Measurements from ENCODE around the gene NUBPL.
"Not testable (repeated sequence)": the region's sequence is repeated elsewhere in the genome, so short reads cannot be mapped to it uniquely, and the experiment has no call there.

NUBPL gene

GRCh38 chr14:31678421-31679249 is 117.4 kb downstream of the NUBPL start:
- no peak for DNase-seq

GRCh38 chr14:31682768-31683167 is 121.6 kb downstream of the NUBPL start:
- no peak for DNase-seq

GRCh38 chr14:31687726-31688125 is 126.5 kb downstream of the NUBPL start:
- no peak for DNase-seq

- DNase-seq = no peak
Observed at GRCh38 chr14:31690056-31690455, 128.9 kb downstream of the NUBPL start.

GRCh38 chr14:31692376-31692781 is 131.2 kb downstream of the NUBPL start:
- no peak for DNase-seq

GRCh38 chr14:31696378-31696777 is 135.2 kb downstream of the NUBPL start:
- no peak for DNase-seq

- DNase-seq = no peak
Observed at GRCh38 chr14:31699809-31700208, 138.6 kb downstream of the NUBPL start.

GRCh38 chr14:31700282-31701074 is 139.3 kb downstream of the NUBPL start:
- no peak for DNase-seq

GRCh38 chr14:31702130-31702529 is 140.9 kb downstream of the NUBPL start:
- DNase-seq = no peak

- DNase-seq = no peak
Observed at GRCh38 chr14:31703056-31703455, 141.9 kb downstream of the NUBPL start.

GRCh38 chr14:31705731-31706130 is 144.5 kb downstream of the NUBPL start:
- DNase-seq = no peak

- DNase-seq = not testable (repeated sequence)
Observed at GRCh38 chr14:31708661-31709060, 147.5 kb downstream of the NUBPL start.

- DNase-seq = no peak
Observed at GRCh38 chr14:31712244-31713127, 151.3 kb downstream of the NUBPL start.

GRCh38 chr14:31716208-31716607 is 155.0 kb downstream of the NUBPL start:
- no peak for DNase-seq

- no peak for DNase-seq
Observed at GRCh38 chr14:31717294-31718085, 156.3 kb downstream of the NUBPL start.

- no peak for DNase-seq
Observed at GRCh38 chr14:31718585-31718984, 157.4 kb downstream of the NUBPL start.

- no peak for DNase-seq
Observed at GRCh38 chr14:31718985-31719384, 157.8 kb downstream of the NUBPL start.

GRCh38 chr14:31726337-31726736 is 165.1 kb downstream of the NUBPL start:
- DNase-seq = no peak

GRCh38 chr14:31727797-31728196 is 166.6 kb downstream of the NUBPL start:
- no peak for DNase-seq

GRCh38 chr14:31740688-31741087 is 179.5 kb downstream of the NUBPL start:
- DNase-seq = no peak

- no peak for DNase-seq
Observed at GRCh38 chr14:31745741-31746140, 184.5 kb downstream of the NUBPL start.

GRCh38 chr14:31746326-31746725 is 185.1 kb downstream of the NUBPL start:
- DNase-seq = no peak

Data from activated effector memory CD4-positive, alpha-beta T cell treated with Interleukin-2 at 50 U/mL for 16 hours (primary cell).